OCI-LY7 (cell line): ENCODE measurements around the gene PDE10A.

Source experiments
- EZH2phosphoT487 ChIP-seq: fragments of 200-600 bp; sonication (generic); IDR thresholded peaks from 2 replicates; pipeline ENCODE4 v1.6.1; 2018; ENCODE audit warnings: low read depth, borderline replicate concordance, mild to moderate bottlenecking, mixed run types, antibody characterized with exemption, low read length, moderate library complexity, mixed read lengths
- TF ChIP-seq, protein P1 (sequence below): fragments of 200-600 bp; sonication (generic); conservative IDR thresholded peaks from 2 replicates; pipeline ENCODE4 v1.5.1; 2014; ENCODE audit warnings: mild to moderate bottlenecking, antibody characterized with exemption, low read length, moderate library complexity, mixed read lengths

- TF ChIP-seq, protein P1, sequence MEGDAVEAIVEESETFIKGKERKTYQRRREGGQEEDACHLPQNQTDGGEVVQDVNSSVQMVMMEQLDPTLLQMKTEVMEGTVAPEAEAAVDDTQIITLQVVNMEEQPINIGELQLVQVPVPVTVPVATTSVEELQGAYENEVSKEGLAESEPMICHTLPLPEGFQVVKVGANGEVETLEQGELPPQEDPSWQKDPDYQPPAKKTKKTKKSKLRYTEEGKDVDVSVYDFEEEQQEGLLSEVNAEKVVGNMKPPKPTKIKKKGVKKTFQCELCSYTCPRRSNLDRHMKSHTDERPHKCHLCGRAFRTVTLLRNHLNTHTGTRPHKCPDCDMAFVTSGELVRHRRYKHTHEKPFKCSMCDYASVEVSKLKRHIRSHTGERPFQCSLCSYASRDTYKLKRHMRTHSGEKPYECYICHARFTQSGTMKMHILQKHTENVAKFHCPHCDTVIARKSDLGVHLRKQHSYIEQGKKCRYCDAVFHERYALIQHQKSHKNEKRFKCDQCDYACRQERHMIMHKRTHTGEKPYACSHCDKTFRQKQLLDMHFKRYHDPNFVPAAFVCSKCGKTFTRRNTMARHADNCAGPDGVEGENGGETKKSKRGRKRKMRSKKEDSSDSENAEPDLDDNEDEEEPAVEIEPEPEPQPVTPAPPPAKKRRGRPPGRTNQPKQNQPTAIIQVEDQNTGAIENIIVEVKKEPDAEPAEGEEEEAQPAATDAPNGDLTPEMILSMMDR: no peak
- no peak for TF ChIP-seq EZH2phosphoT487
Observed at GRCh38 chr6:165365371-165365770, 297.7 kb downstream of the PDE10A start.
